Caco-2 (cell line): Measurements from ENCODE around the gene NFATC2. TPM values are rescaled to one million over a fixed set of nuclear protein-coding genes. Genes with fewer than 3 reads are reported as not detected.
A peak's percentile ranks its signal among the peaks of the same experiment; 100 is the strongest.

Source experiments
- BruUV-seq: library from RNA; stranded (reverse); fragments of 400-500 nt; replicated peaks from 2 replicates; lab custom pipeline; 2021; lab: Mats Ljungman, UMichigan
- CTCF ChIA-PET: fragments of 300-600 bp; sonication (Branson Sonifier 250); formaldehyde crosslinking; loops from one replicate; lab custom pipeline; 2022; ENCODE audit warnings: antibody characterized with exemption; lab: Charles Lee
- POLR2A ChIA-PET: fragments of 300-600 bp; sonication (Branson Sonifier 250); formaldehyde crosslinking; loops from one replicate; lab custom pipeline; 2022; ENCODE audit warnings: antibody characterized with exemption; lab: Charles Lee
- DNase-seq, 2 experiments: peaks; one replicate each; pipeline versions ENCODE4 v3.0.0 to v3.0.0-alpha.2; 2020 to 2022
- H3K27me3 ChIP-seq: replicated peaks from 2 replicates; pipeline ENCODE4 v1.6.0; 2011; ENCODE audit warnings: low read length; ENCODE audit not compliant: control insufficient read depth, insufficient read depth
- H3K36me3 ChIP-seq: 2 replicates; pipeline ENCODE4 v1.5.1; 2011; ENCODE audit warnings: low read length; ENCODE audit not compliant: control insufficient read depth, insufficient read depth
- H3K4me1 ChIP-seq: fragments of 250-450 bp; sonication (Bioruptor Pico); 2 replicates; pipeline ENCODE4 v1.5.1; 2020; ENCODE audit warnings: mild to moderate bottlenecking
- H3K4me3 ChIP-seq: 2 replicates; pipeline ENCODE4 v1.5.1; 2011; ENCODE audit warnings: low read depth, mild to moderate bottlenecking, control low read depth, low read length
- H3K9me3 ChIP-seq: fragments of 250-450 bp; sonication (Bioruptor Pico); 2 replicates; pipeline ENCODE4 v1.5.1; 2020; ENCODE audit warnings: mild to moderate bottlenecking, moderate library complexity
- H3K27ac Mint-ChIP-seq: one replicate; pipeline ENCODE4 v1.8.0; 2022; ENCODE audit warnings: mixed read lengths; ENCODE audit not compliant: unreplicated experiment
- H3K27me3 Mint-ChIP-seq: one replicate; pipeline ENCODE4 v1.8.0; 2022; ENCODE audit warnings: mixed read lengths; ENCODE audit not compliant: insufficient read depth, unreplicated experiment
- H3K36me3 Mint-ChIP-seq: one replicate; pipeline ENCODE4 v1.8.0; 2022; ENCODE audit warnings: mild to moderate bottlenecking, mixed read lengths; ENCODE audit not compliant: insufficient read depth, unreplicated experiment
- H3K4me1 Mint-ChIP-seq: one replicate; pipeline ENCODE4 v1.8.0; 2022; ENCODE audit warnings: low read depth, mixed read lengths; ENCODE audit not compliant: unreplicated experiment
- H3K4me3 Mint-ChIP-seq: one replicate; pipeline ENCODE4 v1.8.0; 2022; ENCODE audit warnings: mild to moderate bottlenecking, moderate library complexity, mixed read lengths; ENCODE audit not compliant: unreplicated experiment
- H3K9me3 Mint-ChIP-seq: one replicate; pipeline ENCODE4 v1.8.0; 2022; ENCODE audit warnings: mixed read lengths; ENCODE audit not compliant: unreplicated experiment
- intact Hi-C: fragments of 100-400 bp; cut with micrococcal nuclease; formaldehyde crosslinking; loops from one replicate; pipeline ENCODE4 v1.10.0; 2022; ENCODE audit not compliant: unreplicated experiment
- total RNA-seq: library from RNA; stranded (reverse); gene quantifications from 2 replicates; pipeline ENCODE4 v1.2.3, GENCODE V29; 2022
- TF ChIP-seq, protein P1 (sequence below), 2 experiments: fragments of 200-600 bp in 1 of 2; IDR thresholded peaks; 1 replicate in 1 of 2; 2 replicates in 1 of 2; pipeline versions ENCODE4 v1.5.1 to v1.8.0; 2011 to 2022; ENCODE audit warnings: antibody characterized with exemption in 1 of 2, control low read depth in 1 of 2, inconsistent platforms in 1 of 2, low read depth in 1 of 2, low read length in 1 of 2, mild to moderate bottlenecking in 1 of 2, moderate library complexity in 1 of 2; ENCODE audit not compliant: insufficient read depth in 1 of 2, severe bottlenecking in 1 of 2, unreplicated experiment in 1 of 2

NFATC2 gene
- total RNA-seq, 1 experiment from 2014 or later = 20.8 TPM

DNA sequence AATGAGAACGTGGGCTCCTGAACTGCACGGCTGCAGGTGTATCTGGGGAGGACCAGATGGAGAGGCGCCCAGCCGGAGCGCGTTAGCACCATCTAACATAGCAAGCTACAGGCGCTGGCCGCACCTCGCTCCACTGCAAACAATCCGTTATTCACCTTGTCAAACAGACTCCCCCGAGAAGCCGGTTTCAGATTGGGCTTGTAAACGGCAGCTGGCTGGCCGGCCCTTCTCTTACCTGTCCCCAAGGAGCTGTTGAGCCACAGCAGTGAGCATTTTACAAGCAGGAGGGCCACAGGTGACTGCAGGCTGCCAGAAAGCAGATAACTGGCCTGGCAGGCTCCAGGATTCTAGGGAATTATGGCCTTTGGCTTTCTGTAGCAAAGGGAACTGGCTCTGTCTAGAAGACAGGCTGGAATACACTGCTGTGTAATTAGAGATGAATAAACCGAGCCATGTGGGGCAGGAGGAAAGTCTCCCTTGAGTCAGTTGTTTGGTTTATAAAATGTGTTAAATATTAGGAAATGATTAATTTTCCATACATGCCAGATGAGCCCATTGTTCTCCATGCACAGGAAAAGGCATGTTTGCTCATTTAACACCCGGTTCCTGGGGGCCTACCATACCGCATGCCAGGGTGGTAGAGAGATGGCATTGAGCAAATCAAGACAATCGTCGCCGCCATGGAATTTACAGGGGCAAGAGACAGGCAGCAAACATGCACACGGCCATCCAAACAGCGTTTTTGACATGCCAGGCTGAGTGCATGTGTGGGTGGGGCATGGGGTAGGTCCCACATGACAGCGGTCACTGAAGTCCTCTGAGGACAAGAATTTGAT, 159.3 kb downstream of the NFATC2 start:
- H3K4me3 Mint-ChIP-seq = no peak overlapping the region
- CTCF ChIA-PET = interaction anchor here (1.0 to 1.8 kb wide), 2 partner anchors 212 to 396 kb away, joined by 6 read pairs; no protein-coding TSS in a partner anchor
- H3K27me3 Mint-ChIP-seq = no peaks in the 10 kb centered on the region
- Histone ChIP-seq H3K27me3 (no peaks in the 10 kb centered on the region), H3K9me3 (no peaks in the 10 kb centered on the region), H3K4me3 (no peak overlapping the region), H3K36me3 (no peaks in the 10 kb centered on the region), H3K4me1 (peaks cover 7% of the 10 kb centered on the region)
- H3K4me1 Mint-ChIP-seq = peaks cover 18% of the 10 kb centered on the region
- intact Hi-C loops = no loop called here
- no TSS peak for BruUV-seq
- H3K9me3 Mint-ChIP-seq = no peaks in the 10 kb centered on the region
- POLR2A ChIA-PET = no interaction called here
- H3K27ac Mint-ChIP-seq = no peak overlapping the region
- TF ChIP-seq, protein P1, sequence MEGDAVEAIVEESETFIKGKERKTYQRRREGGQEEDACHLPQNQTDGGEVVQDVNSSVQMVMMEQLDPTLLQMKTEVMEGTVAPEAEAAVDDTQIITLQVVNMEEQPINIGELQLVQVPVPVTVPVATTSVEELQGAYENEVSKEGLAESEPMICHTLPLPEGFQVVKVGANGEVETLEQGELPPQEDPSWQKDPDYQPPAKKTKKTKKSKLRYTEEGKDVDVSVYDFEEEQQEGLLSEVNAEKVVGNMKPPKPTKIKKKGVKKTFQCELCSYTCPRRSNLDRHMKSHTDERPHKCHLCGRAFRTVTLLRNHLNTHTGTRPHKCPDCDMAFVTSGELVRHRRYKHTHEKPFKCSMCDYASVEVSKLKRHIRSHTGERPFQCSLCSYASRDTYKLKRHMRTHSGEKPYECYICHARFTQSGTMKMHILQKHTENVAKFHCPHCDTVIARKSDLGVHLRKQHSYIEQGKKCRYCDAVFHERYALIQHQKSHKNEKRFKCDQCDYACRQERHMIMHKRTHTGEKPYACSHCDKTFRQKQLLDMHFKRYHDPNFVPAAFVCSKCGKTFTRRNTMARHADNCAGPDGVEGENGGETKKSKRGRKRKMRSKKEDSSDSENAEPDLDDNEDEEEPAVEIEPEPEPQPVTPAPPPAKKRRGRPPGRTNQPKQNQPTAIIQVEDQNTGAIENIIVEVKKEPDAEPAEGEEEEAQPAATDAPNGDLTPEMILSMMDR (IDR thresholded peaks at IDR 0.05; ENCODE audit: insufficient read depth in 1 of 2, low read depth in 1 of 2, low read length in 1 of 2, severe bottlenecking in 1 of 2, unreplicated experiment in 1 of 2) = no peak
- peak; percentile 68 to 79 for DNase-seq
- H3K36me3 Mint-ChIP-seq = no peaks in the 10 kb centered on the region

DNA sequence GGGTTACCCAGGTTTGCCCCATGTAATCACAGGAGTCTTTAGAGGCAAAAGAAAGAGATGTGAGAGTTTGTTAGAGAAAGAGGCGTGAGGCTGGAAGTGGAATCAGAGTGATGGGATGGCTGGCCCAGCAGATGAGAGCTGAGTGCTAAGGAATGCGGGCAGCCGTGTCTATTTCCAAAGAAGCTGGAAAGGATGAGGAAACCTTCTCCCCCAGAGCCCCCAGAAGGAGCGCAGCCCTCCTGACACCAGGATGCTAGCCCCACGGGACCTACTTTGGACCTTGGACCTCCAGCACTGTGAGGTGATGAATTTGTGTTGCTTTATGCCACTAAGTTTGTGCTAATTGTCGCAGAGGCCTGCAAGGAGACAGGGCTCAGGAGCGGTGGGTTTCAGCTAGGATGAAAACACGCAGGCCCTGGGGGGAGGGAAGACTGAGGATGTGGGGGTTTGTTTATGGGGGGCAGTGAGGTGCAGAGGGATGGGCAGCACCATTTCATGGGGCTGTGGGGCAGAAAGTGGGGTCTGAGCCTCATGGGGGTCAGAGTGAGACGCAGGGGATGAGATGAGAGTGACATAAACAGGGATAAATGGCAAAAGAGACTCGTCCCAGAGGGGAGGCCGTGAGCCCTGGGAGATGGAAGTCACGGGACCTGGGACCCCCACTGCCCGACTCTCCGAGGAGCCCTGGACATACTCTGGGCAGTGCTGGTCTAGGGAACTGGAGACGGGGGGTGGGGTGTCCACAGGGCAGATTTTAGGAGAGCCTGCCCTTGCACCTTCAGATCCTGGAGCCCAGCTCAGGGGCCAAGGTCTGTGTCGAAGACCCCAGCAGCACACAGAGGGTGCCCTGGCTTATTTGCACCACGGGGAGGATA, 160.2 kb downstream of the NFATC2 start:
- Mint-ChIP-seq H3K36me3 (no peaks in the 10 kb centered on the region), H3K27me3 (no peaks in the 10 kb centered on the region), H3K9me3 (no peaks in the 10 kb centered on the region), H3K4me1 (peaks cover 18% of the 10 kb centered on the region), H3K27ac (no peak overlapping the region), H3K4me3 (no peak overlapping the region)
- Histone ChIP-seq H3K4me1 (peaks cover under 1% of the 10 kb centered on the region; the same call in 1 of the 2 replicates), H3K9me3 (no peaks in the 10 kb centered on the region), H3K36me3 (no peaks in the 10 kb centered on the region), H3K27me3 (no peaks in the 10 kb centered on the region), H3K4me3 (no peak overlapping the region)
- BruUV-seq = no TSS peak
- intact Hi-C loops = no loop called here
- CTCF ChIA-PET = interaction anchor here (1.0 to 1.8 kb wide), 2 partner anchors 213 to 395 kb away, joined by 6 read pairs; no protein-coding TSS in a partner anchor
- TF ChIP-seq, protein P1 (IDR thresholded peaks at IDR 0.05; ENCODE audit: insufficient read depth in 1 of 2, low read depth in 1 of 2, low read length in 1 of 2, severe bottlenecking in 1 of 2, unreplicated experiment in 1 of 2) = no peak
- POLR2A ChIA-PET = no interaction called here
- no peak for DNase-seq

DNA sequence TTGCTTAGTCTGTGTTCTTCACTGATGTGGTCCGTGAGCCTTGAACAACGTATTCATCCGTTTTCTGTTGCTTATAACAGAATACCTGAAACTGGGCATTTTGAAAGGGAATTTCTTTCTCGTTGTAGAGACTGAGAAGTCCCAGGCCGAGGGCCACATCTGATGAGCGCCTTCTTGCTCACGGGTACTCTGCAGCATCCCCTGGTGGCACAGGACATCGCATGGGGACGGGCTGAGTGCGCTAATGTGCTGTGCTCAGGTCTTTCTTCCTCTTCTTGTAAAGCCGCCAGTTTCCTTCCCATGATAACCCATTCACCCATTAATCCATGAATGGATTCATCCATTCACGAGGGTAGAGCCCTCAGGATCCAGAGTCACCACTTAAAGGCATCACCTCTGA, 161.0 kb downstream of the NFATC2 start:
- intact Hi-C loops = no loop called here
- no TSS peak for BruUV-seq
- CTCF ChIA-PET = interaction anchor here (1.2 to 1.8 kb wide), 3 partner anchors 213 to 394 kb away, joined by 3 to 6 read pairs (median 4); no protein-coding TSS in a partner anchor

More for the DNA sequence above, 161.0 kb downstream of the NFATC2 start:
- Mint-ChIP-seq H3K4me1 (peaks cover 18% of the 10 kb centered on the region), H3K9me3 (no peaks in the 10 kb centered on the region), H3K36me3 (no peaks in the 10 kb centered on the region), H3K4me3 (no peak overlapping the region), H3K27me3 (no peaks in the 10 kb centered on the region), H3K27ac (no peak overlapping the region)
- DNase-seq = no peak
- Histone ChIP-seq H3K9me3 (no peaks in the 10 kb centered on the region), H3K36me3 (no peaks in the 10 kb centered on the region), H3K27me3 (no peaks in the 10 kb centered on the region), H3K4me1 (no peaks in the 10 kb centered on the region; the same call in 1 of the 2 replicates), H3K4me3 (no peak overlapping the region)
- POLR2A ChIA-PET = no interaction called here
- TF ChIP-seq, protein P1 (IDR thresholded peaks at IDR 0.05; ENCODE audit: insufficient read depth in 1 of 2, low read depth in 1 of 2, low read length in 1 of 2, severe bottlenecking in 1 of 2, unreplicated experiment in 1 of 2) = peak; percentile 14 to 15
